Nephron (organoid): ENCODE data around the gene ACSL1.

Experiments
- H3K27ac Mint-ChIP-seq, 3 experiments: 2 replicates each; pipeline ENCODE4 v1.8.0; 2020; ENCODE audit warnings: mixed read lengths in 3 of 3, mild to moderate bottlenecking in 2 of 3, moderate library complexity in 1 of 3
- H3K27me3 Mint-ChIP-seq: 2 replicates; pipeline ENCODE4 v1.8.0; 2021; ENCODE audit warnings: low read depth, mild to moderate bottlenecking, moderate library complexity, mixed read lengths
- H3K36me3 Mint-ChIP-seq: 2 replicates; pipeline ENCODE4 v1.8.0; 2020; ENCODE audit warnings: low read depth, mixed read lengths
- H3K4me1 Mint-ChIP-seq: 2 replicates; pipeline ENCODE4 v1.8.0; 2020; ENCODE audit warnings: mixed read lengths
- H3K4me3 Mint-ChIP-seq, 3 experiments: 2 replicates each; pipeline ENCODE4 v1.8.0; 2020; ENCODE audit warnings: mild to moderate bottlenecking in 3 of 3, mixed read lengths in 3 of 3, moderate library complexity in 2 of 3
- H3K9me3 Mint-ChIP-seq: 2 replicates; pipeline ENCODE4 v1.8.0; 2020; ENCODE audit warnings: mixed read lengths
- TF ChIP-seq, protein P1 (sequence below), 3 experiments: fragments of 200-600 bp; sonication (generic); IDR thresholded peaks; one replicate each; pipeline ENCODE4 v1.5.0; 2021; ENCODE audit warnings: antibody characterized with exemption in 3 of 3; ENCODE audit not compliant: unreplicated experiment in 3 of 3

ACSL1 gene

DNA sequence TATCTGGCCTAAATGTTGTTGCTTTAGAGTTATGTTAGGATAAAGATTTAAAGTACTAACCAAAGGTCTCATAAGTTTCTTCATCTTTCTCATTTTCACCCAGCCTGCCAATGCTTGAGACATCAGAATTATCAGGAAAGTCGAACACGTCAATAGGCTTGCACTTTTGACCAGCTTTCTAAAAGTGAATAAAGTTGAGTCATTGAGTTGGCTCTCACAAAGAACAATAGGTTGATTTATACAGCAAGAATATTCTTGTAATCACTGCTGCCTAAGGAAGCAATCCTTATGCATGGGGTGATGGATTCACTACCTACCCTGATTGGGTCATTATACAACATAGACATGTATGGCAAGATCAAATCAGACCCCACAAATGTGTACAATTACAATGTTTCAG lies 96.9 kb downstream of the ACSL1 start:
- Mint-ChIP-seq H3K4me3 (no peak overlapping the region), H3K4me1 (peaks cover 33% of the 10 kb centered on the region), H3K9me3 (no peaks in the 10 kb centered on the region), H3K27ac (no peak overlapping the region), H3K27me3 (peaks cover 4% of the 10 kb centered on the region), H3K36me3 (peaks cover 44% of the 10 kb centered on the region)
- TF ChIP-seq, protein P1, sequence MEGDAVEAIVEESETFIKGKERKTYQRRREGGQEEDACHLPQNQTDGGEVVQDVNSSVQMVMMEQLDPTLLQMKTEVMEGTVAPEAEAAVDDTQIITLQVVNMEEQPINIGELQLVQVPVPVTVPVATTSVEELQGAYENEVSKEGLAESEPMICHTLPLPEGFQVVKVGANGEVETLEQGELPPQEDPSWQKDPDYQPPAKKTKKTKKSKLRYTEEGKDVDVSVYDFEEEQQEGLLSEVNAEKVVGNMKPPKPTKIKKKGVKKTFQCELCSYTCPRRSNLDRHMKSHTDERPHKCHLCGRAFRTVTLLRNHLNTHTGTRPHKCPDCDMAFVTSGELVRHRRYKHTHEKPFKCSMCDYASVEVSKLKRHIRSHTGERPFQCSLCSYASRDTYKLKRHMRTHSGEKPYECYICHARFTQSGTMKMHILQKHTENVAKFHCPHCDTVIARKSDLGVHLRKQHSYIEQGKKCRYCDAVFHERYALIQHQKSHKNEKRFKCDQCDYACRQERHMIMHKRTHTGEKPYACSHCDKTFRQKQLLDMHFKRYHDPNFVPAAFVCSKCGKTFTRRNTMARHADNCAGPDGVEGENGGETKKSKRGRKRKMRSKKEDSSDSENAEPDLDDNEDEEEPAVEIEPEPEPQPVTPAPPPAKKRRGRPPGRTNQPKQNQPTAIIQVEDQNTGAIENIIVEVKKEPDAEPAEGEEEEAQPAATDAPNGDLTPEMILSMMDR (IDR thresholded peaks at IDR 0.05; ENCODE audit: unreplicated experiment in 3 of 3) = no peak

DNA sequence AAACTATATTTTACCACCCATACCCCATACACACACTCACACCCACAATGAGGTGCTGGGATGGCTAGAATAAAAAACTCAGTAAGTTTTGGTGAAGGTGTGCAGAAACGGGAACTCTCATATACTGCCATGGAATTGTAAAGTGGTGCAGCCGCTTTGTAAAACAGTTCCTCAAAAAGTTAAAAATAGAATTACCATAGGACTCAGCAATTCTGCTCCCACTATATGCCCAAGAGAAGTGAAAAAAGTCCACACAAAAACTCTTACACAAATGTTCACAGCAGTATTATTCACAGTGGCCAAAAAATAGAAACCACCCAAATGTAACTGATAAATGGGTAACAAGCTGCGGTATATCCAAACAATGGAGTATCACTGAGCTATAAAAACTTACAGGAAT lies 98.3 kb downstream of the ACSL1 start:
- TF ChIP-seq, protein P1 (IDR thresholded peaks at IDR 0.05; ENCODE audit: unreplicated experiment in 3 of 3) = no peak
- Mint-ChIP-seq H3K9me3 (no peaks in the 10 kb centered on the region), H3K27ac (no peak overlapping the region), H3K27me3 (no peaks in the 10 kb centered on the region), H3K4me3 (no peak overlapping the region), H3K36me3 (peaks cover 55% of the 10 kb centered on the region), H3K4me1 (peaks cover 27% of the 10 kb centered on the region)

DNA sequence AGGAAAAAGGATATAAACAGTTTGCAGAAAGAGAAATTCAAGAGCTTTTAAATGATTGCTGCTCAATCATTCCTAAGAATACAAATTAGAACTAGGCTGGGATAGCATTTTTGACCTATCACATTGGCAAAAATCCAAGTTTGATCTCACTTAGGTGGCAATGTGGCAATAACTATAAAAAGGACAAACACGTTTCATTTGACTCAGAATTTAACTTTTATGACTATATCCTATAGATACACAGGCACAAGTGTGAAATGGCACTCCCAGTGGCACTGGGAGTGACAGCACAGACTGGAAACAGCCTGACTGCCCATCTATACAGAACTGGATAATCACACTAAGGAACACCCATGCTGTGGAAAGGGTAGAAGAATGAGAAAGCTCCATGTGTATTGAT lies 103.0 kb downstream of the ACSL1 start:
- H3K4me3 Mint-ChIP-seq = no peak overlapping the region
- TF ChIP-seq, protein P1 (IDR thresholded peaks at IDR 0.05; ENCODE audit: unreplicated experiment in 3 of 3) = no peak
- H3K4me1 Mint-ChIP-seq = peaks cover 1% of the 10 kb centered on the region
- peaks cover 12% of the 10 kb centered on the region for H3K9me3 Mint-ChIP-seq
- no peaks in the 10 kb centered on the region for H3K27me3 Mint-ChIP-seq
- peaks cover 77% of the 10 kb centered on the region for H3K36me3 Mint-ChIP-seq
- H3K27ac Mint-ChIP-seq = no peak overlapping the region

DNA sequence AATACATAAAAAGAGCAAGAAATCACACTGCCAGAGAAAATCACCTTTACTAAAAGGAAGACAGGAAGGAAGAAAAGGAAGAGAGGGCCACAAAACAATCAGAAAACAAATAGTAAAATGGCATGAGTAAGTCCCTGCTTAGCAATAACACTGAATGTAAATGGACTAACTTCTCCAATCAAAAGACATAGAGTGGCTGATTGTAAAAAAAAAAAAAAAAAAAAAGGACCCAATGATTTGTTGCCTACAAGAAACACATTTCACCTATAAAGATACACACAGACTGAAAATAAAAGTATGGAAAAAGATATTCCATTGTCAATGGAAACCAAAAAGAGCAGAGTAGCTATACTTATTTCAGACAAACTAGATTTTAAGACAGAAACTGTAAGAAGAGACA lies 104.5 kb downstream of the ACSL1 start:
- Mint-ChIP-seq H3K36me3 (peaks cover 71% of the 10 kb centered on the region), H3K4me3 (no peak overlapping the region), H3K4me1 (peaks cover 6% of the 10 kb centered on the region), H3K27me3 (no peaks in the 10 kb centered on the region), H3K27ac (no peak overlapping the region), H3K9me3 (peaks cover 12% of the 10 kb centered on the region)
- TF ChIP-seq, protein P1 (IDR thresholded peaks at IDR 0.05; ENCODE audit: unreplicated experiment in 3 of 3) = no peak

DNA sequence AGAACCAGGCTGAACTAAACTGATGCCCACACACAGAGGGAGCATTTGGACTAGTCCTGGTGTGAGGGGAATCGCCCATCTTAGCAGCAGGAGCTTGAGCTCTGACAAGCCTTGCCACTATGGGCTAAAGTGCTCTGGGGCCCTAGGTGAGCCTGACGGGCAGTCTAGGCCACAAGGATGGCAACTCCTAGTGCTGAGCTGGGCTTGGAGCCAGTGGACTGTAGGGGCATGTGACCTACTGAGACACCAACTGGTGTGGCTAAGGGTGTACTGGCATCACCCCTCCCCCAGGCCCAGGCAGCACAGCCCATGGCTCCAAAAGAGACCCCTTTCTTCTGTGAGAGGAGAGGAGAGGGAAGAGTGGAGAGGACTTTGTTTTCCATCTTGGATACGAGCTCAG lies 106.4 kb downstream of the ACSL1 start:
- Mint-ChIP-seq H3K27me3 (no peaks in the 10 kb centered on the region), H3K36me3 (peaks cover 70% of the 10 kb centered on the region), H3K4me1 (peaks cover 6% of the 10 kb centered on the region), H3K4me3 (no peak overlapping the region), H3K9me3 (peaks cover 12% of the 10 kb centered on the region), H3K27ac (no peak overlapping the region)
- TF ChIP-seq, protein P1 (IDR thresholded peaks at IDR 0.05; ENCODE audit: unreplicated experiment in 3 of 3) = no peak

DNA sequence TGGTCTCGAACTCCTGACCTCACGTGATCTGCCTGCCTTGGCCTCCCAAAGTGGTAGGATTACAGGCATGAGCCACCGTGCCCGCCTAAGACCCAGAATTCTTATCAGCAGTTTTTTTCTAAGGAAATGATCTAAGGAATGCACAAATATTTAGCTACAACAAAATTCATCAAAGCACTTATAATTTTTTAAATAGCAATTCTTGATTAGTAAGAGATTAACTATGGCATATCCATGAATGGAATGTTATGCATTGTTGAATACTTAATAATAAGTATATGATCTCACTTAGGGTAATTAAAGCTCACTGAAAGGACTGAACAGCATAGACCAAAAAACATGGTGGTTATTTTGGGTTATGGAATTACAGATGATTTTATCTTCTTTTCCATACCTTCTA lies 110.2 kb downstream of the ACSL1 start:
- Mint-ChIP-seq H3K9me3 (peaks cover 5% of the 10 kb centered on the region), H3K36me3 (peaks cover 57% of the 10 kb centered on the region), H3K27ac (no peak overlapping the region), H3K4me1 (peaks cover 6% of the 10 kb centered on the region), H3K4me3 (no peak overlapping the region), H3K27me3 (no peaks in the 10 kb centered on the region)
- TF ChIP-seq, protein P1 (IDR thresholded peaks at IDR 0.05; ENCODE audit: unreplicated experiment in 3 of 3) = no peak
